NCI-H226 (cell line): ENCODE measurements around the gene TSHZ2.
"Not testable (repeated sequence)": the region's sequence is repeated elsewhere in the genome, so short reads cannot be mapped to it uniquely, and the experiment has no call there.

Experiments used
- DNase-seq: peaks from one replicate; pipeline ENCODE4 v3.0.0-alpha.2; 2015

Gene TSHZ2

GRCh38 chr20:53438368-53438767, 466.2 kb downstream of the TSHZ2 start:
- no peak for DNase-seq

GRCh38 chr20:53439046-53439445, 466.9 kb downstream of the TSHZ2 start:
- no peak for DNase-seq

GRCh38 chr20:53439616-53440015, 467.5 kb downstream of the TSHZ2 start:
- no peak for DNase-seq

GRCh38 chr20:53444401-53445149, 472.4 kb downstream of the TSHZ2 start:
- DNase-seq, result no peak

GRCh38 chr20:53445321-53445731, 473.2 kb downstream of the TSHZ2 start:
- no peak for DNase-seq

- no peak for DNase-seq
Measured at GRCh38 chr20:53445932-53446331, 473.8 kb downstream of the TSHZ2 start.

GRCh38 chr20:53447316-53447715, 475.2 kb downstream of the TSHZ2 start:
- DNase-seq, result no peak

- DNase-seq, result no peak
Measured at GRCh38 chr20:53448426-53448825, 476.3 kb downstream of the TSHZ2 start.

GRCh38 chr20:53448875-53449274, 476.7 kb downstream of the TSHZ2 start:
- no peak for DNase-seq

GRCh38 chr20:53453076-53453475, 480.9 kb downstream of the TSHZ2 start:
- DNase-seq, result no peak

GRCh38 chr20:53454675-53455276, 482.6 kb downstream of the TSHZ2 start:
- no peak for DNase-seq

GRCh38 chr20:53463101-53463972, 491.2 kb downstream of the TSHZ2 start:
- no peak for DNase-seq

- DNase-seq, result no peak
Measured at GRCh38 chr20:53466279-53466678, 494.1 kb downstream of the TSHZ2 start.

- DNase-seq, result no peak
Measured at GRCh38 chr20:53468587-53468986, 496.4 kb downstream of the TSHZ2 start.

- not testable (repeated sequence) for DNase-seq
Measured at GRCh38 chr20:53472859-53473258, 500.7 kb downstream of the TSHZ2 start.

- DNase-seq, result no peak
Measured at GRCh38 chr20:53480913-53481312, 508.8 kb downstream of the TSHZ2 start.

GRCh38 chr20:53487461-53488200, 515.5 kb downstream of the TSHZ2 start:
- no peak for DNase-seq

- no peak for DNase-seq
Measured at GRCh38 chr20:53488775-53489272, 516.7 kb downstream of the TSHZ2 start.

GRCh38 chr20:53489528-53489927, 517.4 kb downstream of the TSHZ2 start:
- DNase-seq, result no peak

- DNase-seq, result no peak
Measured at GRCh38 chr20:53490620-53491019, 518.5 kb downstream of the TSHZ2 start.

GRCh38 chr20:53491462-53491861, 519.3 kb downstream of the TSHZ2 start:
- DNase-seq, result no peak

- no peak for DNase-seq
Measured at GRCh38 chr20:53492212-53492611, 520.1 kb downstream of the TSHZ2 start.
